Measurements from ENCODE around the gene MLH3.
A peak's percentile ranks its signal among the peaks of the same experiment; 100 is the strongest.

MLH3 gene

DNA sequence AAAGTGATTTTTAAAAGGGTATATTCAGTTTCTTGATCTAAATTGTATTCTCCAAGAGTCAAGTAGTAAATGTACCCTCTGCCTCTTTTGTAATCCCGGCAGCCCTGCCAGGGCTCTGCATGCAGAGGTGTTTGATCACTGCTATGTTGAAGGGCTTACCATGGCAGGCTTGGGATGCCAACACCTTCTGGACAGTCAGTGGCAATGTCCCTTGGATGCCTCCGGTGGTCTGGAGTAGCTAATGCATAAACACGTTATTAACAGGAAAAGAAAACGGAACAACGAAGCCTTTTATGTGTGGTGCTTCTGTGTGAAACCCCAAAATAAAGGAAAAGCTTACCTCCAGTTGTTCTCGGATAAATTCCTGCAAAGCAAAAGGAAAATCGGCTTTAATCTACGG lies 28.6 kb downstream of the MLH3 start:
- WGBS = 83% methylated on average over 6 of the region's 8 CpGs
- Histone ChIP-seq H3K9me3 (ENCODE audit: control insufficient read depth, low read length) (no peaks in the 10 kb centered on the region), H2AK5ac (ENCODE audit: low read length, severe bottlenecking) (no peak overlapping the region), H2AFZ (ENCODE audit: low read depth, low read length) (no peak overlapping the region), H2BK15ac (ENCODE audit: low read depth, poor library complexity, severe bottlenecking) (no peak overlapping the region), H3K9ac (ENCODE audit: low read length) (no peak overlapping the region), H3K4me1 (ENCODE audit: control insufficient read depth, insufficient read depth, low read depth, low read length) (no peaks in the 10 kb centered on the region), H3K36me3 (ENCODE audit: control insufficient read depth in 1 of 2, insufficient read depth in 2 of 2, low read depth in 1 of 2, low read length in 2 of 2) (peaks cover 5 to 81% of the 10 kb centered on the region in 2 experiments), H3K14ac (ENCODE audit: low read length in 2 of 2) (no peak overlapping the region), H3K4me3 (ENCODE audit: insufficient read depth in 1 of 2, low read depth in 1 of 2, low read length in 2 of 2) (no peak overlapping the region), H3K27me3 (ENCODE audit: control insufficient read depth in 1 of 2, insufficient read depth in 1 of 2, low read length in 2 of 2) (no peaks in the 10 kb centered on the region), H2BK120ac (ENCODE audit: low read depth, low read length) (no peak overlapping the region), H3K18ac (ENCODE audit: low read depth in 1 of 2, low read length in 2 of 2) (no peak overlapping the region), H4K91ac (ENCODE audit: low read length) (no peak overlapping the region), H3K27ac (ENCODE audit: low read length, poor library complexity, severe bottlenecking) (no peak overlapping the region), H3K79me1 (replicated peaks; ENCODE audit: low read length, poor library complexity, severe bottlenecking) (peaks cover 2% of the 10 kb centered on the region), H4K8ac (ENCODE audit: low read length) (no peak overlapping the region), H2BK12ac (ENCODE audit: low read length in 2 of 2) (no peak overlapping the region), H2BK5ac (ENCODE audit: low read depth, low read length, poor library complexity, severe bottlenecking) (no peak overlapping the region), H3K4me2 (ENCODE audit: low read length, poor library complexity, severe bottlenecking) (no peak overlapping the region), H3K23ac (ENCODE audit: low read length in 2 of 2) (no peak overlapping the region), H3K4ac (ENCODE audit: low read depth in 1 of 2, low read length in 2 of 2) (no peak overlapping the region)
- DNase-seq = peak; percentile 32

DNA sequence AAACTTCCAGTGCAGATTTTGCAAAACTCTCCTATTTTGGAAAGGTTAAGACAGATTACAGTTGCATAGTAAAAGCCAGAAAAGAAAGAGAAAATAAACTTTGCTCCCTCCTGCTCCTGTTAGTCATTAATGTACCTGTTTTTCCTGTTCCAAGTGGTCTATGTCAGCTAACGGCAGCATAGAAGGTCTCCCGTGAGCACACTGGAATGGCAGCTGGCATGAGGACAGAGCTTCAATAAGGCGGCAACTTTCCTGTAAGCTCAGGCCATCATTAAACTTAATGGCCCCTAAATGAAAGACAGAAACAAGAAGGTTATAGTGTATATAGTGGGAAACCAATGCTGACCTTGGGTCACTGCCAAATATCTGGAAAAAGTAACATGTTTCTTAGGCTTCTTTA lies 32.6 kb downstream of the MLH3 start:
- H2BK120ac ChIP-seq (ENCODE audit: low read depth, low read length) = no peak overlapping the region
- DNase-seq = no peak
- H3K27ac ChIP-seq (ENCODE audit: low read length, poor library complexity, severe bottlenecking) = no peak overlapping the region
- H2BK15ac ChIP-seq (ENCODE audit: low read depth, poor library complexity, severe bottlenecking) = no peak overlapping the region
- H3K4me2 ChIP-seq (ENCODE audit: low read length, poor library complexity, severe bottlenecking) = no peak overlapping the region
- no peak overlapping the region for H2AK5ac ChIP-seq (ENCODE audit: low read length, severe bottlenecking)
- no peaks in the 10 kb centered on the region for H3K27me3 ChIP-seq (ENCODE audit: control insufficient read depth in 1 of 2, insufficient read depth in 1 of 2, low read length in 2 of 2)
- H2AFZ ChIP-seq (ENCODE audit: low read depth, low read length) = no peak overlapping the region
- no peak overlapping the region for H3K18ac ChIP-seq (ENCODE audit: low read depth in 1 of 2, low read length in 2 of 2)
- H3K4ac ChIP-seq (ENCODE audit: low read depth in 1 of 2, low read length in 2 of 2) = no peak overlapping the region
- 100% methylated on average over 2 of the region's 3 CpGs for WGBS
- H3K79me1 ChIP-seq (replicated peaks; ENCODE audit: low read length, poor library complexity, severe bottlenecking) = peaks cover 6% of the 10 kb centered on the region
- no peak overlapping the region for H2BK5ac ChIP-seq (ENCODE audit: low read depth, low read length, poor library complexity, severe bottlenecking)
- no peak overlapping the region for H4K8ac ChIP-seq (ENCODE audit: low read length)
- H3K9ac ChIP-seq (ENCODE audit: low read length) = no peak overlapping the region
- H3K4me3 ChIP-seq (ENCODE audit: insufficient read depth in 1 of 2, low read depth in 1 of 2, low read length in 2 of 2) = no peak overlapping the region
- no peak overlapping the region for H2BK12ac ChIP-seq (ENCODE audit: low read length in 2 of 2)
- no peak overlapping the region for H3K14ac ChIP-seq (ENCODE audit: low read length in 2 of 2)
- H3K36me3 ChIP-seq (ENCODE audit: control insufficient read depth in 1 of 2, insufficient read depth in 2 of 2, low read depth in 1 of 2, low read length in 2 of 2) = peaks cover 22 to 92% of the 10 kb centered on the region in 2 experiments
- no peaks in the 10 kb centered on the region for H3K4me1 ChIP-seq (ENCODE audit: control insufficient read depth, insufficient read depth, low read depth, low read length)
- no peak overlapping the region for H4K91ac ChIP-seq (ENCODE audit: low read length)
- H3K23ac ChIP-seq (ENCODE audit: low read length in 2 of 2) = no peak overlapping the region
- H3K9me3 ChIP-seq (ENCODE audit: control insufficient read depth, low read length) = no peaks in the 10 kb centered on the region

DNA sequence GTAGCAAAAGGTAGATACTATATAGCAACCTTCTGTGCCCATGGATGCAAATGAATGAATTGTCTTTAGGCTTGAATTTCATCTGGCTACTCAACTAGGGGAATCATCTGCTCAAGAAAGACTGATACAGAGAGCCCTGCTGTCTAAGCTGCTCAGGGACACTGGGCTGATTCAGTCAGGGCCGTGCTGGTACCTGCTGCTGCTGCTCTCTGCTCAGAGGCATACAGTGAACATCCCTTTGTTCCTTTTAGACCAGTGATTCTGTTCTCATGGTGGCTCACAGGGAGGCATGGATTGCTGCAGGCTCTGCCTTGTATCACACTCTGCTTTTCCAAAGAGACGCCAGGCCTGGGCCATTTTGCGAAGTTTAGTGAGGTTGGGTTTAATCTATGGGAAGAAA lies 34.5 kb downstream of the MLH3 start:
- no peak overlapping the region for H3K9ac ChIP-seq (ENCODE audit: low read length)
- H4K8ac ChIP-seq (ENCODE audit: low read length) = no peak overlapping the region
- H3K4me3 ChIP-seq (ENCODE audit: insufficient read depth in 1 of 2, low read depth in 1 of 2, low read length in 2 of 2) = no peak overlapping the region
- H2BK120ac ChIP-seq (ENCODE audit: low read depth, low read length) = no peak overlapping the region
- no peak overlapping the region for H2AK5ac ChIP-seq (ENCODE audit: low read length, severe bottlenecking)
- H2BK12ac ChIP-seq (ENCODE audit: low read length in 2 of 2) = no peak overlapping the region
- no peak overlapping the region for H2BK15ac ChIP-seq (ENCODE audit: low read depth, poor library complexity, severe bottlenecking)
- peaks cover 23 to 85% of the 10 kb centered on the region in 2 experiments for H3K36me3 ChIP-seq (ENCODE audit: control insufficient read depth in 1 of 2, insufficient read depth in 2 of 2, low read depth in 1 of 2, low read length in 2 of 2)
- H2BK5ac ChIP-seq (ENCODE audit: low read depth, low read length, poor library complexity, severe bottlenecking) = no peak overlapping the region
- H3K4me1 ChIP-seq (ENCODE audit: control insufficient read depth, insufficient read depth, low read depth, low read length) = no peaks in the 10 kb centered on the region
- no peak for DNase-seq
- no peaks in the 10 kb centered on the region for H3K9me3 ChIP-seq (ENCODE audit: control insufficient read depth, low read length)
- peaks cover 6% of the 10 kb centered on the region for H3K79me1 ChIP-seq (replicated peaks; ENCODE audit: low read length, poor library complexity, severe bottlenecking)
- no peaks in the 10 kb centered on the region for H3K27me3 ChIP-seq (ENCODE audit: control insufficient read depth in 1 of 2, insufficient read depth in 1 of 2, low read length in 2 of 2)
- no peak overlapping the region for H3K4ac ChIP-seq (ENCODE audit: low read depth in 1 of 2, low read length in 2 of 2)
- H2AFZ ChIP-seq (ENCODE audit: low read depth, low read length) = no peak overlapping the region
- H3K18ac ChIP-seq (ENCODE audit: low read depth in 1 of 2, low read length in 2 of 2) = no peak overlapping the region
- WGBS = 93% methylated on average over 3 of the region's 3 CpGs
- no peak overlapping the region for H3K27ac ChIP-seq (ENCODE audit: low read length, poor library complexity, severe bottlenecking)
- H3K4me2 ChIP-seq (ENCODE audit: low read length, poor library complexity, severe bottlenecking) = no peak overlapping the region
- H3K23ac ChIP-seq (ENCODE audit: low read length in 2 of 2) = no peak overlapping the region
- H4K91ac ChIP-seq (ENCODE audit: low read length) = no peak overlapping the region
- no peak overlapping the region for H3K14ac ChIP-seq (ENCODE audit: low read length in 2 of 2)

DNA sequence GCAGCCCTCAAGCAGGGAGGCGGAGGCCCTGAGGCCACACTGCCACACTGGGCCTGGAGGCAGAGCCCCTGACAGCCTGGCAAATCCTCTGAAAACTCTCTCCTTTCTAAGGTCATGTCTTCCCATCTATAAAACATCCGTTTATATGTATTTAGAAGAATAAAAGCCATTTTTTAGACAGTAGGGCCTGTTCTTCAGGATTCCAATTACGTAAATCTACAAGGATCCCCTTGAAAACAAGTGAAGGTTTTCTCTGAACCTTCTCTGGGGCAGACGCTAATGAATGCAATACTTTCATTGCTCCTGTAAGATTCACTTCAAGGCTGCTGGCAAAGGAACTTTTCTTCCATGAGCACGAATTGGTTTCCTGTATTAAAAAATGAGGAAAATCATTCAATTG lies 35.8 kb downstream of the MLH3 start:
- H3K4me3 ChIP-seq (ENCODE audit: insufficient read depth in 1 of 2, low read depth in 1 of 2, low read length in 2 of 2) = no peak overlapping the region
- H2AK5ac ChIP-seq (ENCODE audit: low read length, severe bottlenecking) = no peak overlapping the region
- H2BK5ac ChIP-seq (ENCODE audit: low read depth, low read length, poor library complexity, severe bottlenecking) = no peak overlapping the region
- no peak overlapping the region for H3K4me2 ChIP-seq (ENCODE audit: low read length, poor library complexity, severe bottlenecking)
- H4K8ac ChIP-seq (ENCODE audit: low read length) = no peak overlapping the region
- H2BK120ac ChIP-seq (ENCODE audit: low read depth, low read length) = no peak overlapping the region
- no peak overlapping the region for H3K18ac ChIP-seq (ENCODE audit: low read depth in 1 of 2, low read length in 2 of 2)
- DNase-seq = no peak
- no peak overlapping the region for H3K23ac ChIP-seq (ENCODE audit: low read length in 2 of 2)
- no peak overlapping the region for H4K91ac ChIP-seq (ENCODE audit: low read length)
- no peak overlapping the region for H3K27ac ChIP-seq (ENCODE audit: low read length, poor library complexity, severe bottlenecking)
- peaks cover 1% of the 10 kb centered on the region for H3K4me1 ChIP-seq (ENCODE audit: control insufficient read depth, insufficient read depth, low read depth, low read length)
- H3K9ac ChIP-seq (ENCODE audit: low read length) = no peak overlapping the region
- no peaks in the 10 kb centered on the region for H3K9me3 ChIP-seq (ENCODE audit: control insufficient read depth, low read length)
- H3K4ac ChIP-seq (ENCODE audit: low read depth in 1 of 2, low read length in 2 of 2) = no peak overlapping the region
- H2AFZ ChIP-seq (ENCODE audit: low read depth, low read length) = no peak overlapping the region
- peaks cover 7% of the 10 kb centered on the region for H3K79me1 ChIP-seq (replicated peaks; ENCODE audit: low read length, poor library complexity, severe bottlenecking)
- no peak overlapping the region for H2BK15ac ChIP-seq (ENCODE audit: low read depth, poor library complexity, severe bottlenecking)
- no peaks in the 10 kb centered on the region for H3K27me3 ChIP-seq (ENCODE audit: control insufficient read depth in 1 of 2, insufficient read depth in 1 of 2, low read length in 2 of 2)
- H3K14ac ChIP-seq (ENCODE audit: low read length in 2 of 2) = no peak overlapping the region
- H3K36me3 ChIP-seq (ENCODE audit: control insufficient read depth in 1 of 2, insufficient read depth in 2 of 2, low read depth in 1 of 2, low read length in 2 of 2) = peaks cover 23 to 74% of the 10 kb centered on the region in 2 experiments
- H2BK12ac ChIP-seq (ENCODE audit: low read length in 2 of 2) = no peak overlapping the region
- WGBS = 98% methylated on average over 4 of the region's 5 CpGs
